ENCODE data around the gene ARID3B. TPM values are rescaled to one million over a fixed set of nuclear protein-coding genes. Genes with fewer than 3 reads are reported as not detected.

The ARID3B gene
- polyA plus RNA-seq, 2 of the 4 experiments (the other 2 are of a cell fraction), result 2.3 TPM

DNA sequence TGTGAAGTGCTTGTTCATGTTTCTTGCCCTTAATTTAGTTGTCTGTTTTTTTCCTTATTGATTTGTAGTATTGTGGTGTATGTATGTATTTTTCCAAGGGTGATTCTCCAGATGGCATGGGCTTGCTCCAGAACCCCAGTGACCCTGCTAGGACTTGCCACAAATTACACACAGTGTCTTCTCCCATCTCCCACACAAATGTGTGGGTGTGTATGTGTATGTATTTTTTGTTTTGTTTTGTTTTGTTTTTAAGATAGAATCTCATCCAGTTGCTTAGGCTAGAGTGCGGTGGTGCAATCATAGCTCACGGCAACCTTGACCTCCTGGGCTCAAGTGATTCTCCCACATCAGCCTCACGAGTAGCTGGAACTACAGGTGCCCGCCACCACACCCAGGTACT, 36.2 kb upstream of the ARID3B start:
- Histone ChIP-seq H3K4me3 (no peak overlapping the region), H3K9me3 (no peaks in the 10 kb centered on the region), H3K4me2 (no peak overlapping the region), H3K27ac (no peak overlapping the region), H3K4me1 (no peaks in the 10 kb centered on the region)
- POLR2A ChIA-PET, result no interaction called here
- FAIRE-seq (no peak), ATAC-seq (no peak), DNase-seq (ENCODE audit: low read depth in 1 of 2, low spot score in 1 of 2) (no peak)
- CTCF ChIA-PET, result no interaction called here
- TF ChIP-seq, protein P1, sequence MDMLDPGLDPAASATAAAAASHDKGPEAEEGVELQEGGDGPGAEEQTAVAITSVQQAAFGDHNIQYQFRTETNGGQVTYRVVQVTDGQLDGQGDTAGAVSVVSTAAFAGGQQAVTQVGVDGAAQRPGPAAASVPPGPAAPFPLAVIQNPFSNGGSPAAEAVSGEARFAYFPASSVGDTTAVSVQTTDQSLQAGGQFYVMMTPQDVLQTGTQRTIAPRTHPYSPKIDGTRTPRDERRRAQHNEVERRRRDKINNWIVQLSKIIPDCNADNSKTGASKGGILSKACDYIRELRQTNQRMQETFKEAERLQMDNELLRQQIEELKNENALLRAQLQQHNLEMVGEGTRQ (IDR thresholded peaks at IDR 0.05), result no peak
- TF ChIP-seq FOSL2 (IDR thresholded peaks at IDR 0.05) (no peak), FOSL2 (CRISPR knock-in tag; IDR thresholded peaks at IDR 0.05) (no peak), CEBPB (IDR thresholded peaks at IDR 0.05) (no peak), TFCP2L1 (CRISPR knock-in tag; IDR thresholded peaks at IDR 0.05) (no peak), RAD21 (conservative IDR thresholded peaks at IDR 0.05 in 1 of 2, IDR thresholded peaks at IDR 0.05 in 1 of 2) (no peak), HEYL (CRISPR knock-in tag; IDR thresholded peaks at IDR 0.05) (no peak), MYC (IDR thresholded peaks at IDR 0.05; ENCODE audit: borderline replicate concordance, low read length) (no peak), ZFP36 (IDR thresholded peaks at IDR 0.05; ENCODE audit: borderline replicate concordance, partially characterized antibody) (no peak), GATA3 (IDR thresholded peaks at IDR 0.05; ENCODE audit: borderline replicate concordance) (no peak), CHD4 (IDR thresholded peaks at IDR 0.05; ENCODE audit: borderline replicate concordance) (no peak), HDAC2 (IDR thresholded peaks at IDR 0.05) (no peak), EHF (CRISPR knock-in tag; IDR thresholded peaks at IDR 0.05) (no peak), ZSCAN20 (CRISPR knock-in tag; IDR thresholded peaks at IDR 0.05) (no peak), TP53 (CRISPR knock-in tag; IDR thresholded peaks at IDR 0.05) (no peak), NR3C1 (IDR thresholded peaks at IDR 0.05) (no peak), HOXB5 (CRISPR knock-in tag; IDR thresholded peaks at IDR 0.05) (no peak), MAZ (IDR thresholded peaks at IDR 0.05; ENCODE audit: borderline replicate concordance, low read depth, low read length) (no peak)
- TF ChIP-seq, protein P2, sequence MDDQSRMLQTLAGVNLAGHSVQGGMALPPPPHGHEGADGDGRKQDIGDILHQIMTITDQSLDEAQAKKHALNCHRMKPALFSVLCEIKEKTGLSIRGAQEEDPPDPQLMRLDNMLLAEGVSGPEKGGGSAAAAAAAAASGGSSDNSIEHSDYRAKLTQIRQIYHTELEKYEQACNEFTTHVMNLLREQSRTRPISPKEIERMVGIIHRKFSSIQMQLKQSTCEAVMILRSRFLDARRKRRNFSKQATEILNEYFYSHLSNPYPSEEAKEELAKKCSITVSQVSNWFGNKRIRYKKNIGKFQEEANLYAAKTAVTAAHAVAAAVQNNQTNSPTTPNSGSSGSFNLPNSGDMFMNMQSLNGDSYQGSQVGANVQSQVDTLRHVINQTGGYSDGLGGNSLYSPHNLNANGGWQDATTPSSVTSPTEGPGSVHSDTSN (IDR thresholded peaks at IDR 0.05), result no peak
- 91% methylated on average over 4 of the region's 4 CpGs for WGBS (ENCODE audit: missing lambda C conversion rate)

DNA sequence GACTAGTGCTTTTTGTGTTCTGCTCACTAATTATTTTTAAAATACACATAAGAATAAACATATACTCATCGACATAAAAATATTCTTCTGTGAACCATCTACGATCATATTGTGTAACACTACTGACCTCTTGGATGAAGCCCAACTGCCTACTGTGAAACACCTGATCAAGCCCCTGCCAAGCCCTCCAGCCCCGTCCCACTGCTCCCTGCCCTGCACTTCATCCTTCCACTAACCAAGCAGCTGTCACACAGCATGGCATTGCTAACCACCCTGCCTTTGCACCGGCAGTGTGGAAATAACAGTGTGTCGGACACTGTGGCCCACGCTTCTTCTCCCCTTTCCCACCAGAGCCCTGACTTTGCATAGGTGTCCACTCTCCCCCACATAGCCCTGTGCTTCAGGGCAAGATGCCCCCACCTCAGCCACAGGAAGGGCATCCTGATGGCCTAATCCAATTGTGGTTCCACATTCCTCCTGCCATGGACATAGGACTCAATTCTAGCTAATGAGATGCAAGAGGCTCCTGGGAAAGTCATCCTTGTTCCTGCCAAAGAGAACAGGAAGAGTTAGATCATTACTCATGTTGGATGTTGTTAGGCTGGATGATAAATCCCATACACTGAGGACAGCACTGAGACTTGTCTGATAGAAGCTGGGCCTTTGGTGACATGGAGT, 35.0 kb upstream of the ARID3B start:
- POLR2A ChIA-PET, result no interaction called here
- TF ChIP-seq RFX5 (IDR thresholded peaks at IDR 0.05) (no peak), HEYL (CRISPR knock-in tag; IDR thresholded peaks at IDR 0.05) (no peak)
- TF ChIP-seq, protein P3, sequence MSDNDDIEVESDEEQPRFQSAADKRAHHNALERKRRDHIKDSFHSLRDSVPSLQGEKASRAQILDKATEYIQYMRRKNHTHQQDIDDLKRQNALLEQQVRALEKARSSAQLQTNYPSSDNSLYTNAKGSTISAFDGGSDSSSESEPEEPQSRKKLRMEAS (IDR thresholded peaks at IDR 0.05), result no peak
- DNase-seq (ENCODE audit: low read depth in 1 of 2, low spot score in 1 of 2), result no peak

DNA sequence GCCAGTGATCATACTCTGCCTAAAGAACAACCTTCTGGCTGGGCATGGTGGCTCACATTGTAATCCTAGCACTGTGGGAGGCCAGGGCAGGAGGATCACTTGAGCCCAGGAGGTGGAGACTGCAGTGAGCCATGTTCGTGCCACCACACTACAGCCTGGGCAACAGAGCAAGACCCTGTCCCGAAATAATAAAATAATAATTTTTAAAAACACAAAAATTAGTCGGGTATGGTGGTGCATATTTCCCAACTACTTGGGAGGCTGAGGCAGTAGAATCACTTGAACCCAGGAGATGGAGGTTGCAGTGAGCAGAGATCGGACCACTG, 34.5 kb upstream of the ARID3B start:
- ChIA-PET POLR2A (no interaction called here), CTCF (interaction anchor here (1.0 kb wide), 1 partner anchor 37 kb away, joined by 3 read pairs; no protein-coding TSS in a partner anchor)
- WGBS (ENCODE audit: missing lambda C conversion rate), result 91% methylated on average over 4 of the region's 4 CpGs
- H3K27ac ChIP-seq, result no peak overlapping the region
- FAIRE-seq (no peak), DNase-seq (ENCODE audit: low read depth in 1 of 2, low spot score in 1 of 2) (no peak), ATAC-seq (no peak)
- H3K9me3 ChIP-seq, result no peaks in the 10 kb centered on the region
- H3K4me2 ChIP-seq, result no peak overlapping the region
- no peaks in the 10 kb centered on the region for H3K4me1 ChIP-seq
- no peak overlapping the region for H3K4me3 ChIP-seq
- TF ChIP-seq MYC (IDR thresholded peaks at IDR 0.05; ENCODE audit: borderline replicate concordance, low read length) (no peak), CBX8 (IDR thresholded peaks at IDR 0.05) (no peak), POLR2AphosphoS2 (conservative IDR thresholded peaks at IDR 0.05; ENCODE audit: low read length) (no peak), SREBF2 (IDR thresholded peaks at IDR 0.05) (no peak), ESRRA (IDR thresholded peaks at IDR 0.05; ENCODE audit: borderline replicate concordance, low read length) (no peak), POLR2A (IDR thresholded peaks at IDR 0.05; ENCODE audit: low read length) (no peak), EHF (CRISPR knock-in tag; IDR thresholded peaks at IDR 0.05) (no peak), CEBPB (IDR thresholded peaks at IDR 0.05) (no peak), PHF8 (IDR thresholded peaks at IDR 0.05; ENCODE audit: borderline replicate concordance, low read depth) (no peak)
- TF ChIP-seq, protein P3 (IDR thresholded peaks at IDR 0.05), result no peak
- TF ChIP-seq, protein P4, sequence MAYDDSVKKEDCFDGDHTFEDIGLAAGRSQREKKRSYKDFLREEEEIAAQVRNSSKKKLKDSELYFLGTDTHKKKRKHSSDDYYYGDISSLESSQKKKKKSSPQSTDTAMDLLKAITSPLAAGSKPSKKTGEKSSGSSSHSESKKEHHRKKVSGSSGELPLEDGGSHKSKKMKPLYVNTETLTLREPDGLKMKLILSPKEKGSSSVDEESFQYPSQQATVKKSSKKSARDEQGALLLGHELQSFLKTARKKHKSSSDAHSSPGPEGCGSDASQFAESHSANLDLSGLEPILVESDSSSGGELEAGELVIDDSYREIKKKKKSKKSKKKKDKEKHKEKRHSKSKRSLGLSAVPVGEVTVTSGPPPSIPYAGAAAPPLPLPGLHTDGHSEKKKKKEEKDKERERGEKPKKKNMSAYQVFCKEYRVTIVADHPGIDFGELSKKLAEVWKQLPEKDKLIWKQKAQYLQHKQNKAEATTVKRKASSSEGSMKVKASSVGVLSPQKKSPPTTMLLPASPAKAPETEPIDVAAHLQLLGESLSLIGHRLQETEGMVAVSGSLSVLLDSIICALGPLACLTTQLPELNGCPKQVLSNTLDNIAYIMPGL (CRISPR knock-in tag; IDR thresholded peaks at IDR 0.05; ENCODE audit: borderline replicate concordance), result no peak
- TF ChIP-seq, protein P5, sequence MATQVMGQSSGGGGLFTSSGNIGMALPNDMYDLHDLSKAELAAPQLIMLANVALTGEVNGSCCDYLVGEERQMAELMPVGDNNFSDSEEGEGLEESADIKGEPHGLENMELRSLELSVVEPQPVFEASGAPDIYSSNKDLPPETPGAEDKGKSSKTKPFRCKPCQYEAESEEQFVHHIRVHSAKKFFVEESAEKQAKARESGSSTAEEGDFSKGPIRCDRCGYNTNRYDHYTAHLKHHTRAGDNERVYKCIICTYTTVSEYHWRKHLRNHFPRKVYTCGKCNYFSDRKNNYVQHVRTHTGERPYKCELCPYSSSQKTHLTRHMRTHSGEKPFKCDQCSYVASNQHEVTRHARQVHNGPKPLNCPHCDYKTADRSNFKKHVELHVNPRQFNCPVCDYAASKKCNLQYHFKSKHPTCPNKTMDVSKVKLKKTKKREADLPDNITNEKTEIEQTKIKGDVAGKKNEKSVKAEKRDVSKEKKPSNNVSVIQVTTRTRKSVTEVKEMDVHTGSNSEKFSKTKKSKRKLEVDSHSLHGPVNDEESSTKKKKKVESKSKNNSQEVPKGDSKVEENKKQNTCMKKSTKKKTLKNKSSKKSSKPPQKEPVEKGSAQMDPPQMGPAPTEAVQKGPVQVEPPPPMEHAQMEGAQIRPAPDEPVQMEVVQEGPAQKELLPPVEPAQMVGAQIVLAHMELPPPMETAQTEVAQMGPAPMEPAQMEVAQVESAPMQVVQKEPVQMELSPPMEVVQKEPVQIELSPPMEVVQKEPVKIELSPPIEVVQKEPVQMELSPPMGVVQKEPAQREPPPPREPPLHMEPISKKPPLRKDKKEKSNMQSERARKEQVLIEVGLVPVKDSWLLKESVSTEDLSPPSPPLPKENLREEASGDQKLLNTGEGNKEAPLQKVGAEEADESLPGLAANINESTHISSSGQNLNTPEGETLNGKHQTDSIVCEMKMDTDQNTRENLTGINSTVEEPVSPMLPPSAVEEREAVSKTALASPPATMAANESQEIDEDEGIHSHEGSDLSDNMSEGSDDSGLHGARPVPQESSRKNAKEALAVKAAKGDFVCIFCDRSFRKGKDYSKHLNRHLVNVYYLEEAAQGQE (IDR thresholded peaks at IDR 0.05), result no peak

More for the DNA sequence above, 35.0 kb upstream of the ARID3B start:
- no peak overlapping the region for H3K4me2 ChIP-seq
- H3K4me1 ChIP-seq, result no peaks in the 10 kb centered on the region
- H3K9me3 ChIP-seq, result no peaks in the 10 kb centered on the region
- no peak overlapping the region for H3K27ac ChIP-seq
- no peak for FAIRE-seq
- WGBS (ENCODE audit: missing lambda C conversion rate), result 81% methylated on average over 6 of the region's 6 CpGs
- ATAC-seq, result no peak
- no peak overlapping the region for H3K4me3 ChIP-seq
- CTCF ChIA-PET, result no interaction called here

Data from A549 (cell line).